SK-N-SH (cell line): ENCODE measurements around the gene CDKL2. TPM values are rescaled to one million over a fixed set of nuclear protein-coding genes. Genes with fewer than 3 reads are reported as not detected.

ENCODE experiments used
- CTCF ChIA-PET: fragments of 300-600, 350-600 bp; formaldehyde crosslinking; extraction: SDS; loops from one replicate; lab custom pipeline; 2021; lab: Yijun Ruan, JAX
- POLR2A ChIA-PET: fragments of 350-600 bp; sonication (Branson Sonifier 250); formaldehyde crosslinking; extraction: SDS; loops from one replicate; lab custom pipeline; 2020; ENCODE audit warnings: antibody characterized with exemption, inconsistent platforms; lab: Yijun Ruan, JAX
- DNase-seq: peaks from one replicate; pipeline ENCODE4 v3.0.0; 2012
- H2AFZ ChIP-seq: fragments of 200-600 bp; sonication (generic); 2 replicates; pipeline ENCODE4 v1.8.1; 2016; ENCODE audit warnings: antibody characterized with exemption, mild to moderate bottlenecking, low read depth
- H3F3A ChIP-seq: fragments of 200-600 bp; sonication (generic); replicated peaks from 2 replicates; pipeline ENCODE3; 2016; ENCODE audit warnings: antibody characterized with exemption, mild to moderate bottlenecking; ENCODE audit not compliant: insufficient read depth
- H3K27ac ChIP-seq, 2 experiments: fragments of 200-500 bp in 1 of 2; fragments of 200-600 bp in 1 of 2; sonication (Bioruptor generic) in 1 of 2; sonication (generic), shearing (Covaris generic) in 1 of 2; 2 replicates each; pipeline versions ENCODE4 v1.5.1 to v1.6.1; 2014 to 2016; ENCODE audit warnings: low read depth in 2 of 2, inconsistent platforms in 1 of 2, low read length in 1 of 2, mild to moderate bottlenecking in 1 of 2, mixed read lengths in 1 of 2
- H3K27me3 ChIP-seq: fragments of 200-600 bp; sonication (generic), shearing (Covaris generic); 2 replicates; pipeline ENCODE4 v1.6.1; 2016; ENCODE audit warnings: mixed run types; ENCODE audit not compliant: insufficient read depth
- H3K36me3 ChIP-seq, 2 experiments: fragments of 200-500 bp in 1 of 2; fragments of 200-600 bp in 1 of 2; sonication (Bioruptor generic) in 1 of 2; sonication (generic) in 1 of 2; replicated peaks in 1 of 2; 2 replicates each; pipeline versions ENCODE3 to v1.5.1; 2014 to 2016; ENCODE audit warnings: low read length in 1 of 2, mild to moderate bottlenecking in 1 of 2; ENCODE audit not compliant: insufficient read depth in 2 of 2, control insufficient read depth in 1 of 2
- H3K4me1 ChIP-seq, 2 experiments: fragments of 200-500 bp in 1 of 2; fragments of 200-600 bp in 1 of 2; sonication (Bioruptor generic) in 1 of 2; sonication (generic), shearing (Covaris generic) in 1 of 2; 2 replicates each; pipeline versions ENCODE4 v1.5.1 to v1.6.1; 2014 to 2016; ENCODE audit warnings: low read depth in 1 of 2, low read length in 1 of 2, mixed run types in 1 of 2; ENCODE audit not compliant: insufficient read depth in 2 of 2, control insufficient read depth in 1 of 2
- H3K4me2 ChIP-seq: fragments of 200-600 bp; sonication (generic), shearing (Covaris generic); 2 replicates; pipeline ENCODE4 v1.6.1; 2017; ENCODE audit warnings: mixed run types
- H3K4me3 ChIP-seq, 2 experiments: fragments of 200-500 bp in 1 of 2; fragments of 200-600 bp in 1 of 2; sonication (Bioruptor generic) in 1 of 2; sonication (generic), shearing (Covaris generic) in 1 of 2; 2 replicates each; pipeline versions ENCODE4 v1.5.1 to v1.8.1; 2014 to 2016; ENCODE audit warnings: low read depth in 2 of 2, inconsistent platforms in 1 of 2, low read length in 1 of 2, mild to moderate bottlenecking in 1 of 2, mixed read lengths in 1 of 2, moderate library complexity in 1 of 2
- H3K79me2 ChIP-seq: fragments of 200-600 bp; sonication (generic); 2 replicates; pipeline ENCODE4 v1.8.1; 2017; ENCODE audit warnings: mild to moderate bottlenecking; ENCODE audit not compliant: insufficient read depth
- H3K9ac ChIP-seq: fragments of 200-600 bp; sonication (generic); 2 replicates; pipeline ENCODE4 v1.6.1; 2017; ENCODE audit warnings: mixed run types
- H3K9me2 ChIP-seq: fragments of 200-600 bp; sonication (generic); 2 replicates; pipeline ENCODE4 v1.6.1; 2017; ENCODE audit warnings: mixed run types
- H3K9me3 ChIP-seq: fragments of 200-600 bp; sonication (generic); 2 replicates; pipeline ENCODE4 v1.6.1; 2017; ENCODE audit warnings: mixed run types, mild to moderate bottlenecking, moderate library complexity
- H4K20me1 ChIP-seq: fragments of 200-600 bp; sonication (generic); 2 replicates; pipeline ENCODE4 v1.6.1; 2017; ENCODE audit warnings: mild to moderate bottlenecking, mixed run types; ENCODE audit not compliant: insufficient read depth
- CHD2 ChIP-seq: fragments of 150-350 bp; IDR thresholded peaks from 2 replicates; pipeline ENCODE4 v1.6.1; 2018; ENCODE audit warnings: low read length; ENCODE audit not compliant: partially characterized antibody
- ELF1 ChIP-seq: IDR thresholded peaks from 2 replicates; pipeline ENCODE4 v1.4.0; 2012
- EZH2phosphoT487 ChIP-seq: fragments of 200-600 bp; sonication (generic); IDR thresholded peaks from 2 replicates; pipeline ENCODE4 v1.6.1; 2017; ENCODE audit warnings: low read depth, mixed run types, mild to moderate bottlenecking, antibody characterized with exemption, moderate library complexity, borderline replicate concordance
- FOSL2 ChIP-seq: IDR thresholded peaks from 2 replicates; pipeline ENCODE4 v1.4.0; 2012; ENCODE audit warnings: low read depth, mild to moderate bottlenecking, moderate library complexity, borderline replicate concordance
- GABPA ChIP-seq: IDR thresholded peaks from 2 replicates; pipeline ENCODE4 v1.4.0; 2012; ENCODE audit warnings: low read depth, mild to moderate bottlenecking
- GATA2 ChIP-seq: sonication (generic); formaldehyde crosslinking; IDR thresholded peaks from 2 replicates; pipeline ENCODE4 v1.5.0; 2020; ENCODE audit warnings: mild to moderate bottlenecking, missing genetic modification reagents
- JUND ChIP-seq: IDR thresholded peaks from 2 replicates; pipeline ENCODE4 v1.4.0; 2012
- MEF2A ChIP-seq: IDR thresholded peaks from 2 replicates; pipeline ENCODE4 v1.4.0; 2012; ENCODE audit warnings: low read depth, borderline replicate concordance
- MXI1 ChIP-seq: IDR thresholded peaks from 2 replicates; pipeline ENCODE4 v1.6.1; 2012; ENCODE audit warnings: mild to moderate bottlenecking, low read depth, low read length, improper control_type of control experiment
- NFIC ChIP-seq: IDR thresholded peaks from 2 replicates; pipeline ENCODE4 v1.4.0; 2012; ENCODE audit warnings: borderline replicate concordance
- NRF1 ChIP-seq: IDR thresholded peaks from 2 replicates; pipeline ENCODE4 v1.6.1; 2012; ENCODE audit warnings: low read depth, mild to moderate bottlenecking, low read length
- POLR2AphosphoS5 ChIP-seq: IDR thresholded peaks from 2 replicates; pipeline ENCODE4 v1.6.1; 2012; ENCODE audit warnings: low read depth, low read length
- SIN3A ChIP-seq: IDR thresholded peaks from 2 replicates; pipeline ENCODE4 v1.6.1; 2012; ENCODE audit warnings: low read depth, mild to moderate bottlenecking, low read length, moderate library complexity, borderline replicate concordance
- TAF1 ChIP-seq: IDR thresholded peaks from 2 replicates; pipeline ENCODE4 v1.6.1; 2012; ENCODE audit warnings: low read depth, mild to moderate bottlenecking, low read length, moderate library complexity, borderline replicate concordance
- TCF12 ChIP-seq: IDR thresholded peaks from 2 replicates; pipeline ENCODE4 v1.4.0; 2012
- TEAD4 ChIP-seq: IDR thresholded peaks from 2 replicates; pipeline ENCODE4 v1.4.0; 2012; ENCODE audit warnings: mild to moderate bottlenecking, borderline replicate concordance; ENCODE audit not compliant: insufficient read depth
- YY1 ChIP-seq: IDR thresholded peaks from 2 replicates; pipeline ENCODE4 v1.4.0; 2012; ENCODE audit warnings: low read depth, mild to moderate bottlenecking
- WGBS: methylation state at CpG from one replicate; pipeline ENCODE4 v1.1.6; 2017; ENCODE audit warnings: low lambda C conversion rate; 5-methylcytosine and 5-hydroxymethylcytosine counted together
- polyA plus RNA-seq, 3 experiments: library from polyadenylated mRNA; depleted of rRNA; stranded (reverse); fragments of >200 nt; gene quantifications; 2 replicates each; pipeline ENCODE4 v1.2.3, GENCODE V29; 2012
- TF ChIP-seq, protein P1 (sequence below): IDR thresholded peaks from 2 replicates; pipeline ENCODE4 v1.4.0; 2012; ENCODE audit warnings: low read depth, borderline replicate concordance
- TF ChIP-seq, protein P2 (sequence below): IDR thresholded peaks from 2 replicates; pipeline ENCODE4 v1.4.0; 2012; ENCODE audit warnings: low read depth, borderline replicate concordance
- TF ChIP-seq, protein P3 (sequence below): IDR thresholded peaks from 2 replicates; pipeline ENCODE4 v1.4.0; 2012; ENCODE audit warnings: low read depth
- TF ChIP-seq, protein P4 (sequence below): fragments of 150-350 bp; IDR thresholded peaks from 2 replicates; pipeline ENCODE4 v1.6.1; 2017; ENCODE audit warnings: antibody characterized with exemption, low read length, low read depth, borderline replicate concordance

Gene CDKL2
- polyA plus RNA-seq, 1 of the 3 experiments (the other 2 are of a cell fraction): 0.41 TPM

DNA sequence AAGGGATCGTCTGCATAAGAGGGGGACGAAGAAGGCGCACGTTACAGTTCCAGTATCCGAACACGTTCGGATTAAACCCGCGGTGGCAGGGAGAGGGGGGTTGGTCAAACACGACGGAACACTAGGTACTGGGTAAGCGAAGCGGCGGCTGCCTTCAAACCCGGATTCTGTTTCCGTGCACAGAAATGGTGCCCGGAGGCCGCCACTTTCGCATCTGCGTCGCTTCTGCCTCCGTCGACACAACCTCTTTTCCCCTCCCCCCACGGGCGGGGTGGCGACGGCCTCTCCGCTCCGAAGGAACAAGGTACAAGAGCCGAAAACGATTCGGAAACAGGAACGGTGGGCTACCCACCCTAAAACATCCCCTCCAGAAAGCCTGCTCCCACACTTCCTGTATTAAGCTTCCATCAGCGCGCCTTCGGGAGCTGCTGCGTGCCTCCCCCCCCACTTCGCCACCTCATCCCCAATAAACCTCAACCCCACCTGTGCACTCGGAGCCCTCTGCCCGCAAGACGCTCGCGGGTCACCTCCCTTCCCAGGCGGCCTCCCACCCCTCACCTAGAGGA, 42.2 kb upstream of the CDKL2 start:
- H3K9ac ChIP-seq: peak overlapping the region; percentile 96
- H3K4me3 ChIP-seq: peak overlapping the region; percentile 76 to 99
- peak overlapping the region; percentile 81; the same call in 1 of the 2 replicates for H2AFZ ChIP-seq
- H3K9me3 ChIP-seq: no peaks in the 10 kb centered on the region
- H3K27me3 ChIP-seq: no peaks in the 10 kb centered on the region
- peaks cover 57% of the 10 kb centered on the region for H3K79me2 ChIP-seq
- DNase-seq: peak; percentile 66
- POLR2A ChIA-PET: interaction anchor here (0.5 to 2.3 kb wide), 2 partner anchors 23 to 51 kb away, joined by 3 to 24 read pairs; partner anchors contain the start of gene USO1
- CTCF ChIA-PET: interaction anchor here (1.2 to 6.3 kb wide), 2 partner anchors 51 to 176 kb away, joined by 3 to 45 read pairs; partner anchors contain the start of gene USO1
- peak overlapping the region; percentile 87 to 98 for H3K27ac ChIP-seq
- 1% methylated on average over 29 of the region's 44 CpGs for WGBS
- no peaks in the 10 kb centered on the region for H3K9me2 ChIP-seq
- TF ChIP-seq YY1 (peak; percentile 57; the same call in 1 of the 2 replicates), ELF1 (peak; percentile 49; the same call in 1 of the 2 replicates), GABPA (peak; percentile 26; the same call in 1 of the 2 replicates), TEAD4 (no peak), TCF12 (peak; percentile 26; the same call in 1 of the 2 replicates), GATA2 (CRISPR knock-in tag) (no peak), MXI1 (peak; percentile 37; the same call in 1 of the 2 replicates), CHD2 (peak; percentile 68), MEF2A (no peak)
- peaks cover 9% of the 10 kb centered on the region for H3F3A ChIP-seq
- H3K36me3 ChIP-seq: no peaks in the 10 kb centered on the region
- peak overlapping the region; percentile 92 for H3K4me2 ChIP-seq
- H3K4me1 ChIP-seq: peaks cover 0 to 5% of the 10 kb centered on the region in 2 experiments; a peak in 2 of 4 replicates
- peaks cover 45% of the 10 kb centered on the region for H4K20me1 ChIP-seq

DNA sequence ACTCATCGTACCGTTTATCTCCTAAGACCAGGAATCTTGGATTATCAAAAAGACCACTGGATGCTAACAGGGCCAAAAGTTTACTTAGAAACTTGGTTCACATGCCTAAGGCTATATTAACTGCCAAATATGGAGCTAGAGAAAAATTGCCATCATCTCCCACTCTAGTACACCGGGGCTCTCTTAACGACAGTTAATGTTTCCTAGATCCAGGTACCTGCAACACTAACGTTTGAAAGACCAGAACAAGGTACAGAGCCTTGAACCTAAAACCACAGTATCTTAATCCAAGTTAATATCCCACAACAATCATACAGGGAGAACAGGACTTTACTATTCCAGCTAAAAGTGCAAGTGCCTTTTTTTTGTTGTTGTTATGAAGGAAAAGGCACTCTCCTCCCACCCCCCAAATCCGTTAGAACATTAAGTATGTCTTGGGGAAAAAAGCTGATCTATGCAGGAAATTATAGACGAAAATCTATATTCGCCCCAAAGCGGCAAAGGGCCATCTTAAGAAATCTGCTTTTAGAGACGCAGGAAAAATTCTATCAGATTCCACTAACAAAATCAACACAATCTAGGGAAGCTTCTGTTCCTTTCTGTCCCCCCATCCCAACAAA, 41.6 kb upstream of the CDKL2 start:
- WGBS: 7% methylated on average over 10 of the region's 10 CpGs
- Histone ChIP-seq H2AFZ (0 out of 2 replicates have a peak overlapping the region, but pooled peaks have one; percentile 81), H3K4me2 (peak overlapping the region; percentile 92), H3K9me2 (no peaks in the 10 kb centered on the region), H3K4me3 (peak overlapping the region; percentile 76 to 99), H4K20me1 (peaks cover 51% of the 10 kb centered on the region), H3K9me3 (no peaks in the 10 kb centered on the region), H3K4me1 (peaks cover 0 to 5% of the 10 kb centered on the region in 2 experiments; a peak in 2 of 4 replicates), H3K27me3 (no peaks in the 10 kb centered on the region), H3K79me2 (peaks cover 63% of the 10 kb centered on the region), H3F3A (peaks cover 9% of the 10 kb centered on the region), H3K9ac (peak overlapping the region; percentile 96), H3K27ac (peak overlapping the region; percentile 87 to 98; a peak in 3 of 4 replicates), H3K36me3 (no peaks in the 10 kb centered on the region)
- DNase-seq: no peak
- ChIA-PET POLR2A (interaction anchor here (0.5 to 2.3 kb wide), 2 partner anchors 24 to 52 kb away, joined by 3 to 24 read pairs; partner anchors contain the start of gene USO1), CTCF (interaction anchor here (1.2 to 6.3 kb wide), 2 partner anchors 52 to 176 kb away, joined by 3 to 45 read pairs; partner anchors contain the start of gene USO1)
- TF ChIP-seq ELF1 (no peak), SIN3A (no peak), GATA2 (CRISPR knock-in tag) (no peak), MXI1 (no peak), GABPA (no peak), YY1 (no peak), TAF1 (no peak), FOSL2 (no peak), POLR2AphosphoS5 (no peak), EZH2phosphoT487 (no peak), JUND (no peak), NRF1 (no peak), NFIC (no peak)
- TF ChIP-seq, protein P1, sequence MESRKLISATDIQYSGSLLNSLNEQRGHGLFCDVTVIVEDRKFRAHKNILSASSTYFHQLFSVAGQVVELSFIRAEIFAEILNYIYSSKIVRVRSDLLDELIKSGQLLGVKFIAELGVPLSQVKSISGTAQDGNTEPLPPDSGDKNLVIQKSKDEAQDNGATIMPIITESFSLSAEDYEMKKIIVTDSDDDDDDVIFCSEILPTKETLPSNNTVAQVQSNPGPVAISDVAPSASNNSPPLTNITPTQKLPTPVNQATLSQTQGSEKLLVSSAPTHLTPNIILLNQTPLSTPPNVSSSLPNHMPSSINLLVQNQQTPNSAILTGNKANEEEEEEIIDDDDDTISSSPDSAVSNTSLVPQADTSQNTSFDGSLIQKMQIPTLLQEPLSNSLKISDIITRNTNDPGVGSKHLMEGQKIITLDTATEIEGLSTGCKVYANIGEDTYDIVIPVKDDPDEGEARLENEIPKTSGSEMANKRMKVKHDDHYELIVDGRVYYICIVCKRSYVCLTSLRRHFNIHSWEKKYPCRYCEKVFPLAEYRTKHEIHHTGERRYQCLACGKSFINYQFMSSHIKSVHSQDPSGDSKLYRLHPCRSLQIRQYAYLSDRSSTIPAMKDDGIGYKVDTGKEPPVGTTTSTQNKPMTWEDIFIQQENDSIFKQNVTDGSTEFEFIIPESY: no peak
- TF ChIP-seq, protein P2, sequence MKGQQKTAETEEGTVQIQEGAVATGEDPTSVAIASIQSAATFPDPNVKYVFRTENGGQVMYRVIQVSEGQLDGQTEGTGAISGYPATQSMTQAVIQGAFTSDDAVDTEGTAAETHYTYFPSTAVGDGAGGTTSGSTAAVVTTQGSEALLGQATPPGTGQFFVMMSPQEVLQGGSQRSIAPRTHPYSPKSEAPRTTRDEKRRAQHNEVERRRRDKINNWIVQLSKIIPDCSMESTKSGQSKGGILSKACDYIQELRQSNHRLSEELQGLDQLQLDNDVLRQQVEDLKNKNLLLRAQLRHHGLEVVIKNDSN: no peak
- TF ChIP-seq, protein P3, sequence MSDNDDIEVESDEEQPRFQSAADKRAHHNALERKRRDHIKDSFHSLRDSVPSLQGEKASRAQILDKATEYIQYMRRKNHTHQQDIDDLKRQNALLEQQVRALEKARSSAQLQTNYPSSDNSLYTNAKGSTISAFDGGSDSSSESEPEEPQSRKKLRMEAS: no peak
- TF ChIP-seq, protein P4, sequence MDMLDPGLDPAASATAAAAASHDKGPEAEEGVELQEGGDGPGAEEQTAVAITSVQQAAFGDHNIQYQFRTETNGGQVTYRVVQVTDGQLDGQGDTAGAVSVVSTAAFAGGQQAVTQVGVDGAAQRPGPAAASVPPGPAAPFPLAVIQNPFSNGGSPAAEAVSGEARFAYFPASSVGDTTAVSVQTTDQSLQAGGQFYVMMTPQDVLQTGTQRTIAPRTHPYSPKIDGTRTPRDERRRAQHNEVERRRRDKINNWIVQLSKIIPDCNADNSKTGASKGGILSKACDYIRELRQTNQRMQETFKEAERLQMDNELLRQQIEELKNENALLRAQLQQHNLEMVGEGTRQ: no peak
